ENCODE results near the gene CDK11A. TPM values are rescaled to one million over a fixed set of nuclear protein-coding genes. Genes with fewer than 3 reads are reported as not detected.
"Not testable (repeated sequence)": the region's sequence is repeated elsewhere in the genome, so short reads cannot be mapped to it uniquely, and the experiment has no call there.

The CDK11A gene
- total RNA-seq, 4 donors from 2014 or later = 25.0 to 77.7 (median 39.0) TPM

DNA sequence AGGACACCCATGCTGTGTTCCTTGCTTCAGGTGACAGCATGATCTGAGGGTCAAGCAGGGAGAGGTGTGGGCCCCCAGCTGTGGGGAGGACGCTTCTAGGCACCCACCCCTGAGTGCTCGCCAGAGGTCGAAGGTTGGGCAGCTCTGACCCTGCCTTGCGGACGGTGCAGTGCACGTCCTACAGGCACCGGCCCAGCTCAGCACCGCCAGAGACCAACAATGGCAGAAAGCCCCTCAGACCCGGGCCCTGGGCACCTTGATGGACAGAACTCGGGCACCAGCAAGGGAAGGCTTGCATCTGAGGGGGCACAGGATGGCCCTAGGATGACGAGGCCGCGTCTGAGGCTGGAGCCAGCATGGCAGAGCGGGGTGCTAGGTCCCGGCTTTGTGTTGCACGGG lies 29.4 kb upstream of the CDK11A start:
- DNase-seq (ENCODE audit: low spot score) (no peak), ATAC-seq (ENCODE audit: low FRiP score) (no peak)
- TF ChIP-seq, protein P1, sequence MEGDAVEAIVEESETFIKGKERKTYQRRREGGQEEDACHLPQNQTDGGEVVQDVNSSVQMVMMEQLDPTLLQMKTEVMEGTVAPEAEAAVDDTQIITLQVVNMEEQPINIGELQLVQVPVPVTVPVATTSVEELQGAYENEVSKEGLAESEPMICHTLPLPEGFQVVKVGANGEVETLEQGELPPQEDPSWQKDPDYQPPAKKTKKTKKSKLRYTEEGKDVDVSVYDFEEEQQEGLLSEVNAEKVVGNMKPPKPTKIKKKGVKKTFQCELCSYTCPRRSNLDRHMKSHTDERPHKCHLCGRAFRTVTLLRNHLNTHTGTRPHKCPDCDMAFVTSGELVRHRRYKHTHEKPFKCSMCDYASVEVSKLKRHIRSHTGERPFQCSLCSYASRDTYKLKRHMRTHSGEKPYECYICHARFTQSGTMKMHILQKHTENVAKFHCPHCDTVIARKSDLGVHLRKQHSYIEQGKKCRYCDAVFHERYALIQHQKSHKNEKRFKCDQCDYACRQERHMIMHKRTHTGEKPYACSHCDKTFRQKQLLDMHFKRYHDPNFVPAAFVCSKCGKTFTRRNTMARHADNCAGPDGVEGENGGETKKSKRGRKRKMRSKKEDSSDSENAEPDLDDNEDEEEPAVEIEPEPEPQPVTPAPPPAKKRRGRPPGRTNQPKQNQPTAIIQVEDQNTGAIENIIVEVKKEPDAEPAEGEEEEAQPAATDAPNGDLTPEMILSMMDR (IDR thresholded peaks at IDR 0.05) = no peak

DNA sequence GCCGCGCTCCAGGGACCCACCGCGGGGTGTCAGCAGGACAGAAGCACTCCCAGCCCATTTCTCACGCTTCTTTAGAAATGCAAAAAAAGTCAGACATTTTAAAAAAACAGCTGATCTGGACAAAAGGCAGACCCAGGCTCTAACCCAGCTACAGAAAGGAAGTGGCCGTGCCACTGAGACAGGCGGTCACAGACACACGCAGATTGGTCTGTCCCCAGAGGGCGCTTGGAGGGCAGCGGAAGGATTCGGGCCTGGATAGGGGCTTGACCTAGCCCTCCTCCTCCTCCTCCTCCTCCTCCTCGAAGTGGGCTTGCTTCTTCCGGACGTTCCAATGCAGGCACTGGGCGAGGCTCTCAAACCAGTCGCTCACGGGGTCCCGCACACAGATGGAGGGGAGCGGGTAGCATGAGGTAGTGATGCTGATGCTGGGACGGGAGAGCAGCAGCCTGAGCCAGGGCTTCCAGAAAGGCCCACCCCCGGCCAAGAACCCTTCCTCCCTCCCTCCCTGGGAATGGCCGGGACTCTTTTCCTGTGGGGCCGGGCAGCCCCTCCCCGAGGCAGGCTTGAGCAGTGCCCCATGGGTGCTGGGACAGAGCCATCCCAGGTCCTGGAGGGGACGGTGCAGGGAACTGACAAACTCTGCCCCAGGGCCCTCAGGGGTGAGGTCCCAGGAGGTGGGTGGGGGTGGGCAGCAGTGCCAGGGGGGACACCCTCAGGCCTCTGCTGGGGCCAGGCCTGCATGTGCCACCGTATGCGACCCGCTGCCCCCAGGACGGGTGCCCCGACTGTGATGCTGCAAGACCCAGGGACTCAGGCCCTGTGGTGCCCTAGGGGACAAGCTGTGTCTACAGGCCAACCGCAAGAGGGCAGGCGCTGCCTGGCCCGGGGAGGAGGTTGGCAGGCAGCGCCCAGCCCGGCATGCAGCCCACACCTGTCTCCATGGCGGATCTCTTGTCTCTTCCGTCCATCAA lies 28.8 kb upstream of the CDK11A start:
- TF ChIP-seq, protein P1 (IDR thresholded peaks at IDR 0.05) = no peak
- ATAC-seq (ENCODE audit: low FRiP score) (no peak), DNase-seq (ENCODE audit: low spot score) (no peak)

DNA sequence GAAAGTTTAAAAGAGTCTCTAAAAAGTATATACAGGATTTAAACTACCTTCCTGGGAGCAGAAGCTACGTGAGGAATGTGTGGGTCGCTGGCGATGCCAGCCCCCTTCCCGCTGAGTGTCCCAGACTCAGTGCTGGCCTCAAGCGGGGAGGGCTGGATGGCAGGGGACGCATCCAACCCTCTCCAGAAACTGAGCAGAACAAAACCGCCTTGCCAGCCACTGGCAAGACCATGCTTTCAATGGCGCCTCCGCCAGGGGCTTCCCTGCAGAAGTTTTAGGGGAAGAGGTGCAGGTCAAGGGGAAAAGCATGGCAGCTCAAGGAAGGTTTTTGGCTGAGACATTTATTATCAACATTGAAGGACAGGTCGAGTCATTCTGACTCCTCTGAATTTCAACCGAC lies 28.0 kb upstream of the CDK11A start:
- TF ChIP-seq, protein P1 (IDR thresholded peaks at IDR 0.05) = no peak
- no peak for ATAC-seq (ENCODE audit: low FRiP score)
- DNase-seq (ENCODE audit: low spot score) = no peak

DNA sequence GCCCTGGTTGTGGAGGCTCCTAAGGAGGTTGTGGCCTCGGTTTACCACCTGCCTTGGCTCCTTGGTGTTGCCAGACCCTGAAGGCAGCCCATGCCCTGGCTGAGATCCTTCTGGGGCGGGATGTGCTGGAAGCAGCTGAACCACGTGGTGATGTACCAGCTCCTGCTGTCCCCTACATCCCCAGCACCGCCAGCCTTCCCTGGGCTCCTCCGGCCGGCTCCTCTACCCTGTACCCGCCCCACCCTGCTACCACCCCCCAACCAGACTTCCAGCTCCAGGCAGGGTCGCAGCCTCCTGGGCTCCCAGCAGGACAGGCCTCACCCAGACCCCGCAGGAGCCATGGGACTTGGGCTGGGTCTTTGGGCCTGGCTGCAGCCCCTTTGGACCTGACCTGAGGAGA lies 25.8 kb upstream of the CDK11A start:
- ATAC-seq (ENCODE audit: low FRiP score); DNase-seq (ENCODE audit: low spot score): not testable (repeated sequence)

DNA sequence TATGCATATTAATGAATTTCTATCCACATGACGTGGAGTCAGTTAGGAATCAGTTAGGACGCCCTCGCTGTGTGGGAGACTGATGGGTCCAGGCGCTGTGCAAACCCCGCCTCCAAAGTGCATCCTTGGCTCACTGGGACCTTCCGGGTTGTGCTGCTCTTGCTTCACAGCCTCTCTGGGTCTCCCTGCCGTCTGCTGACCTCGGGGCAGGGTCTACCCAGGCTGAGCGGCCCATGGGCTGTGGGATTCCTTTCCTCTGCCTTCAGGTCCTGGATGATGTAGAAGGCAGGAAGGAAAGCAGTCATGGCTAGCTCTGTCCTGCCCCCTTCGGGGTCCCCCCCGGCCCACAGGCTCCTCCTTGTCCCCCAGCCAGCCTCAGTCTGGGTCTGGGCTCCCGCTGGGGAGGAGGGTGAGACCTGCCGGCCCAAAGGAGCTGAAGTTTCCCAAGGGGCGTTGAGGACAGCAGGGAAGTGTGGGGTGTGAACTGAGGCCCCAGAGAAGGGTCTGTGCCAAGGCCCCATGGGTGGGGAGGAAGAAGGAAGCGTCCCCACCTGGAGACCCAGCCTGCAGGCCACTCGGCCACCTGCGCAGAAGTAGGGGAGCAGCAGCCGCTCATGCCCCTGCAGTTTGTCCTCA lies 24.6 kb upstream of the CDK11A start:
- no peak for DNase-seq (ENCODE audit: low spot score)
- TF ChIP-seq, protein P1 (IDR thresholded peaks at IDR 0.05) = no peak
- no peak for ATAC-seq (ENCODE audit: low FRiP score)

DNA sequence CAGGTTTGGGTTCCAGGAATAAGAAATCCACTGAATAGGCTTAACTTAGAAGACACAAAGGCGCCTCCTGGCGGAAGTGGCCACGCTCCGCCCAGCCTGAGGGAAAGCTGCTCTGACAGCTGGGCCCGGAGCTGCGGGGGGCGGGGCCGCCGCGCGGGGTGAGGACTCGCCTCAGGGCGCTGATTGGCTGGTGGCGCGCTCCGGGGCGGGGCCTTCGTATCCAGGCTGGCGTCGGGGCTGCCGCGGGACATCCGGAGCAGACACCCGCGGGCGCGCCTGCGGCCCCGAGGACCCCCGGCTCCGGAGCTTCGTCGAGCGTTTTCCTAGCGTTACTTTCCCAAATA lies 22.4 kb upstream of the CDK11A start:
- peak; percentile 93 for ATAC-seq (ENCODE audit: low FRiP score)
- DNase-seq (ENCODE audit: low spot score) = not testable (repeated sequence)

DNA sequence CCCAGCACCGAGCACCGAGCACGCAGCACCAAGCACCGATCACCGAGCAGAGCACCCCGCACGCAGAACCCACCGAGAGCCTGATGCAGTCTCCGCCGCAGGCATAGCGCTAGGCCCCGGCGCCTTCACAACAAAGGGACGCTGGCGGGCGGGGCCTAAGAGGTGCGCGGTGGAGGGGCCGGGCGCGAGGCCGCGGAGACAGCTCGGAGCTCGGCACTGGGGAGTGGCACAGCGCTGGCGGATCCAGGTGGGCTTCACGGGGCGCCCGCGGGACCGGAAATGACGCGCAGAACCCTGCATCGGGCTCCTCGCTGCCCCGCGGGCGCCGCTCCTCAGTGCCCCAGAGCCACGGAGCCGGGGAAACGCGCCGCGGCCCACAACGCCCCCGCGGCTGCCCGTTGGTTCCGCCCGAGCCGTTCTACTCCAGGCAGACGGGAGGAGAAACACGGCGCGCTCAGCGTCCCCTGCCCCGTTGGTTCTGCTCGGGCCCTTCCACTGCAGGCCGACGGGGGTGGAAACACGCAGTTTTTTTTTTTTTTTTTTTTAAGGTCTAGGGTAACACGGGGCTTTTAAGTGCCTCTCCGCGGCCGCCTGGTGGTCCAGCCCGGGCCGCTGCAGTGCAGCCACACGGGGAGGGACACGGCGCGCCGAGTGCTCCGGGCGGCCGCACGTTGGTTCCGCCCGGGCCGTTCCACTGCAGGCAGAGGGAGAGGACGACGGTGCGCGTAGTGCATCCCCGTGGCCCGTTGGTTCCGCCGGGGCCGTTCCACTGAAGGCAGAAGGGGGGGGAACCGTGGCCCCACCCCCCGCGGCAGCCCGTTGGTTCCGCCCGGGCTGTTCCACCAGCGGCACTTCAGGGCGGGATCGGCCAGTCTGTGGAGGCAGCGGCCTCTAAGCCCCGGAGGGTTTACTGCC lies 21.8 kb upstream of the CDK11A start:
- DNase-seq (ENCODE audit: low spot score) = not testable (repeated sequence)
- peak; percentile 98 for ATAC-seq (ENCODE audit: low FRiP score)

DNA sequence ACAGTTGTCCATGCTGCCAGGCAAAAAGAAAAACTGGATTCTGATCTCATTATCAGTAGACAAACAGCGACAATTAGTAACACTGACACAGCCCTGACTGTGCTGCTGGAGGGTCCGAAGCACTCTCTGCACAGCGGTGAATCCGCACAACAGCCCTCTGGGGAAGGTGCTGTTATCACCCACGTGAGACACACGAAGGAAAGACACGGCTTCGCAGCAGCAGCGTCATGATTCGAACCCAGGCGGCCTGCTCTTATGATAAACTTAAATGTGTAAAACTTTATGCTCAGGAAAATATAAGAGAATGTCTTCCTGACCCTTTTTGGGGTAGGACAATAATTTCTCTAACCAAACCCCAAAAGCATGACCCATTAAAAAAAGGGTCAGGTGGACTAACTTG lies 18.4 kb upstream of the CDK11A start:
- ATAC-seq (ENCODE audit: low FRiP score) = not testable (repeated sequence)

DNA sequence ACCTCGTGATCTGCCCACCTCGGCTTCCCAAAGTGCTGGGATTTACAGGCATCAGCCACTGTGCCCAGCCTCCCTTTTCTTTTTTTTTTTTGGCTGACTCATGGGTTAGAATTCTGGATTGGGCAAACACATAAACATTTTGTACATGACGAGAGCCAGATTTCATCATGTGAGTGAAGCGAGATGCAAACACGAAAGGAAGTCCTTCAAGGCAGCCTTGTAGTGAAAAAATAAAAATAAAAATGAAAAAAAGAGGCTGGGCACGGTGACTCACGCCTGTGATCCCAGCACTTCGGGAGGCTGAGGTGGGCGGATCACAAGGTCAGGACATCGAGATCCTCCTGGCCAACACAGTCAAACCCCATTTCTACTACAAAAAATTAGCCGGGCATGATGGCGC lies 16.9 kb upstream of the CDK11A start:
- DNase-seq (ENCODE audit: low spot score) = not testable (repeated sequence)
- ATAC-seq (ENCODE audit: low FRiP score) = peak; percentile 24

More for the DNA sequence above, 18.4 kb upstream of the CDK11A start:
- not testable (repeated sequence) for DNase-seq (ENCODE audit: low spot score)

DNA sequence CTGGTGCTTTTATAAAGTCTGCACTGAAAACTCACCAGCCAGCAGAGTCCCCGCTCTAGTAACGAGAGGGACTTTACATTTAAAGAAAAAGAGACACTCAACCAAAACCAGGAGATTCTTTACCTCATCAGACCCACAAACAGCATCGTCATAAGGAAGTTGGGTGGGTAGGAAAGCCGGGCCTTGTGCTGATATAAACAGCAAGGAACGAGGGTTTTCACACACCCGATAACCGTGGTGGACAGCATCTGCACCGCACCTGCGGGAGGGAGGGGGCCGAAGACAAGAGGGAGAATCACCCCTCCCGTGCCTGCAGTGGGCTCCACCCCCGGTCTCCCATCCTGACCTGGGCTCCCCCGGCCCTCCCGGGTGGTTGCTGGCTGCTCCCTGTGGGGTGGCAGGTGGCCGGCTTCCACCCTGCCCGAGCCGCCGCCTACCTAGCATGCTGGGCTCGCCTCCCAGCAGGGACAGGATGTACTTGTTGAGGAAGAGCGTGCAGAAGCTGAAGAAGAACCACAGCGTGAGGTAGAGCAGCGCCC lies 14.7 kb upstream of the CDK11A start:
- DNase-seq (ENCODE audit: low spot score); ATAC-seq (ENCODE audit: low FRiP score): not testable (repeated sequence)

DNA sequence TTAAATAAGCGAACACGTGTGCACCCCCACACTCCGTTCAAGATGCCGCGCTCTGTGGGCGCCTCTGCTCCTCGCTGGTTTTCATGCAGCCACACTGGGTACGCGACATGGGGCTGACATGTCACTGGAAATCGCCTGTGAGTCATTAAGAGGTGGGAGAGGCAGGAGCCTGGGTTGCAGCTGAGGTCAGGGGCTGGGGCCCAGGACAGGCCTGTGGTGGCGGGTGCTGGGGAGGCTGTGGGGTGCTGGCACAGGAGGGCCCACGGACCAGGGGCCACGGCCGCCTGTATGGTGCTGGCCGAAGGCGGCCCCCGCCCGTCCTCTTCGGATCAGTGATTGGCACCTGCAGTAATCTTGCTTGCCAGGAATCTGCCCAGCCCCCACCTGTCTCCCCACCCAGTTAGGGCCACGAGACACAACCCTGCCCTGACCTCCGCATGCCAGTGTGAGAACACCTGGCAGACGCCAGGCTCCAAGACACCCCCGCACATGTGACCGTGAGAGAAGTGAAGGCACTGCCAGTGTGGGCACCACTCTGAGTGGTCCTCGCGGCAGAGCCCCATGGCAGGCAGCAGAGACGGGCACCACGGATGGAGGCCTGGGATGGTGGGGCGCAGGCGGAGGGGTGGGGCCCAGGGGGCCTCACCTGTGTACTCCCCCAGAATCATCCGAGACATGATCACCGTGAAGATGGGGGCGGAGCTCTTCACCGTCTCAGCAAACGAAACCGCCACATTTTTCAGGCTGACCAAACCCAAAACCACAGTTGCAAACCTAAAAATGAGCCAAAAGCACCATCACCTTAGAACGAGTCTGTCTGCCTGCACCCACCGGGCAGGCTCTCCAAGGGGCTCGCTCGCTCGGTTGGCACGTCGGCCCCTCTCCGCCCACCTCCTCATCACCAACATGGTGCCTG lies 13.8 kb upstream of the CDK11A start:
- not testable (repeated sequence) for ATAC-seq (ENCODE audit: low FRiP score); DNase-seq (ENCODE audit: low spot score)

Measured in omental fat pad (tissue), 4 donors.